GM12865 (cell line): Measurements from ENCODE around the gene ZNF821.

Experiments
- DNase-seq: peaks from one replicate; pipeline ENCODE4 v3.0.0; 2010; ENCODE audit warnings: low read depth
- H3K4me3 ChIP-seq: 2 replicates; pipeline ENCODE4 v1.5.1; 2011; ENCODE audit warnings: mild to moderate bottlenecking, low read depth, low read length, control low read depth
- CTCF ChIP-seq: IDR thresholded peaks from 2 replicates; pipeline ENCODE4 v1.5.1; 2011; ENCODE audit warnings: low read length, control low read depth, low read depth, inconsistent platforms; ENCODE audit not compliant: insufficient read depth; ENCODE audit errors: missing control alignments

Gene ZNF821

GRCh38 chr16:71903608-71904007, 19.6 kb upstream of the ZNF821 start:
- no peak for DNase-seq
- no peak overlapping the region for H3K4me3 ChIP-seq
- no peak for TF ChIP-seq CTCF

- TF ChIP-seq CTCF, result no peak
- no peak overlapping the region for H3K4me3 ChIP-seq
- no peak for DNase-seq
Measured at GRCh38 chr16:71902656-71903365, 18.8 kb upstream of the ZNF821 start.

DNA sequence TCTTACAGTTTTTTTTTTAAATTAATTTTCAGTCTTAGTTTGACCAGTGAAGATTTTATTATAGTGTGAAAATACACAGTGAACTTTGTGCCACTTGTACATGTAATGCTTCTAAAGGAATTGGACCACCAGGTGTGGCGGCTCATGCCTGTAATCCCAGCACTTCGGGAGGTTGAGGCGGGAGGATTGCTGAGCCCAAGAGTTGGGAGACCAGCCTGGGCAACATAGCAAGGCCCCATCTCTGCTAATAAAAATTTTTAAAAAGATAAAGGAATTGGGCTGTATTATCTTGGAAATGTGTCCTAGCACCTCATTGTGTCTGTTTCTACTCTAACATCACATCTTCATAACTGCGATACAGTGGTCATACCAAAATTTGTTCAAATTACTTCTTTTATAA, 15.2 kb upstream of the ZNF821 start:
- no peak for TF ChIP-seq CTCF
- no peak for DNase-seq
- H3K4me3 ChIP-seq, result no peak overlapping the region

- DNase-seq, result no peak
- TF ChIP-seq CTCF, result no peak
- H3K4me3 ChIP-seq, result peak overlapping the region; percentile 95
Measured at GRCh38 chr16:71896764-71897368, 12.9 kb upstream of the ZNF821 start.

DNA sequence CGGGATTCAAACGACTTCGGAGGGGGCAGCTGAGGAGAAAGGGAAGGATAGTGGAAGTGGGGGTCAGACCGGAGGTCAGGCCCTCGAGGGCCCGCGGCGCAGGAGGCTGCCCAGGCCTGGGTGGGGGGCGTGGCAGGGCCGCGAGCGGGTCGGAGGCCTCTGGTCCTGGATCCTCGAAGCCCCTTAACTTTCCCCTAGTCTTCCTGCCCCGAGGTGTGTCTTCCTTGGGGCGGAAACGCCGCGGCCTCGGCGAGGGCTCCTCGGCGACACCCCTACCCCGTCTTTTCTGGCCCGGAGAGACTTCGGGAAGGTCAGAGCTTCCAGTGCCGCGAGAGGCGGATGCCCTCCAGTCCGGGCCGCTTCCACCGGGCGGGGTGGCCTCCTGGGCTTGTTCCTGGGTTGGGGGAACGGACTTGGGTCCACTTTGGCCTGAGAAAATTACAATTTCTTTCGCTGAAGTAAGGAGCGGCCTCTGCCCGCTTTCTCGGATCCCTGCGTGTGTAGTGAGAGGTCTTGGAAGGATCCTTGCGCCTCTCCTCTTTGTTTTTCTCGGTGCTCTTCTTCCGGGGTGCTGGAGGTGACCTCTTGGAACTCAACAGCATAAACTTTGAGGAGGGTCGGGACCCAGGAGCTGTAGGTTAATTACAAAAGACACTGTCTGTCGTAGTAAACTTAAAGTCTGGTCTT, 11.8 kb upstream of the ZNF821 start:
- peak overlapping the region; percentile 95 for H3K4me3 ChIP-seq
- peak; percentile 57 for DNase-seq
- no peak for TF ChIP-seq CTCF

GRCh38 chr16:71894921-71895678, 11.1 kb upstream of the ZNF821 start, which contains the start of gene IST1:
IST1 (plus strand) TSS chr16:71895531; CDS start chr16:71915641, 20,110 bp downstream.
- peak; percentile 99 for DNase-seq
- no peak for TF ChIP-seq CTCF
- H3K4me3 ChIP-seq, result peak within 1 kb of the TSS; percentile 95
